Small intestine (tissue), 7 donors: Measurements from ENCODE around the gene GTSE1. TPM values are rescaled to one million over a fixed set of nuclear protein-coding genes. Genes with fewer than 3 reads are reported as not detected.

Source experiments
- DNase-seq, 2 donors: peaks; one replicate each; pipeline versions ENCODE4 v3.0.0 to v3.0.0-alpha.2; 2013
- FAIRE-seq: peaks from 2 replicates; lab custom pipeline; 2012; peaks lifted over from hg19 to GRCh38; lab: Jason Lieb, UNC
- H3K27ac ChIP-seq, 3 donors: one replicate each; pipeline ENCODE4 v1.5.1; 2013; ENCODE audit warnings: low read length in 2 of 3, mild to moderate bottlenecking in 2 of 3, control low read depth in 1 of 3, inconsistent platforms in 1 of 3, low read depth in 1 of 3, moderate library complexity in 1 of 3
- H3K27me3 ChIP-seq, 3 donors: one replicate each; pipeline ENCODE4 v1.6.1; 2013; ENCODE audit warnings: low read length in 3 of 3, inconsistent platforms in 1 of 3; ENCODE audit not compliant: control insufficient read depth in 3 of 3, insufficient read depth in 3 of 3
- H3K36me3 ChIP-seq, 3 donors: one replicate each; pipeline ENCODE4 v1.6.1; 2013; ENCODE audit warnings: low read length in 3 of 3, inconsistent platforms in 1 of 3, low read depth in 1 of 3, mild to moderate bottlenecking in 1 of 3, moderate library complexity in 1 of 3; ENCODE audit not compliant: control insufficient read depth in 3 of 3, insufficient read depth in 2 of 3
- H3K4me1 ChIP-seq, 3 donors: one replicate each; pipeline ENCODE4 v1.6.1; 2013; ENCODE audit warnings: low read length in 2 of 3, inconsistent platforms in 1 of 3, low read depth in 1 of 3, mild to moderate bottlenecking in 1 of 3, moderate library complexity in 1 of 3; ENCODE audit not compliant: control insufficient read depth in 3 of 3, insufficient read depth in 2 of 3
- H3K4me3 ChIP-seq, 3 donors: one replicate each; pipeline ENCODE4 v1.5.1; 2013; ENCODE audit warnings: low read length in 3 of 3, control low read depth in 1 of 3, inconsistent platforms in 1 of 3, low read depth in 1 of 3, mild to moderate bottlenecking in 1 of 3, moderate library complexity in 1 of 3
- H3K9me3 ChIP-seq, 2 donors: one replicate each; pipeline ENCODE4 v1.6.1; 2013; ENCODE audit warnings: low read depth in 1 of 2, low read length in 1 of 2; ENCODE audit not compliant: control insufficient read depth in 2 of 2, insufficient read depth in 1 of 2
- WGBS, 3 donors: extraction: QIAGEN DNeasy Blood & Tissue Kit; methylation state at CpG; one replicate each; pipeline ENCODE4 v1.1.7; 2013; 5-methylcytosine and 5-hydroxymethylcytosine counted together
- polyA plus RNA-seq, 4 donors: library from polyadenylated mRNA; stranded (reverse) in 3 of 4; unstranded in 1 of 4; fragments of 200-250 nt in 3 of 4; fragments of 120-200 nt in 1 of 4; gene quantifications; one replicate each; pipeline versions ENCODE4 v1.2.1 to v1.2.3, GENCODE V29; 2013
- donor health status: healthy with polysubstance abuse.
- donor health status: control.
- donor health status: control.
- donor health status: Bipolar disorder and iron deficiency.
- donor health status: healthy.

The GTSE1 gene
- polyA plus RNA-seq, 4 donors = 0.27 to 13.8 (median 5.1) TPM

DNA sequence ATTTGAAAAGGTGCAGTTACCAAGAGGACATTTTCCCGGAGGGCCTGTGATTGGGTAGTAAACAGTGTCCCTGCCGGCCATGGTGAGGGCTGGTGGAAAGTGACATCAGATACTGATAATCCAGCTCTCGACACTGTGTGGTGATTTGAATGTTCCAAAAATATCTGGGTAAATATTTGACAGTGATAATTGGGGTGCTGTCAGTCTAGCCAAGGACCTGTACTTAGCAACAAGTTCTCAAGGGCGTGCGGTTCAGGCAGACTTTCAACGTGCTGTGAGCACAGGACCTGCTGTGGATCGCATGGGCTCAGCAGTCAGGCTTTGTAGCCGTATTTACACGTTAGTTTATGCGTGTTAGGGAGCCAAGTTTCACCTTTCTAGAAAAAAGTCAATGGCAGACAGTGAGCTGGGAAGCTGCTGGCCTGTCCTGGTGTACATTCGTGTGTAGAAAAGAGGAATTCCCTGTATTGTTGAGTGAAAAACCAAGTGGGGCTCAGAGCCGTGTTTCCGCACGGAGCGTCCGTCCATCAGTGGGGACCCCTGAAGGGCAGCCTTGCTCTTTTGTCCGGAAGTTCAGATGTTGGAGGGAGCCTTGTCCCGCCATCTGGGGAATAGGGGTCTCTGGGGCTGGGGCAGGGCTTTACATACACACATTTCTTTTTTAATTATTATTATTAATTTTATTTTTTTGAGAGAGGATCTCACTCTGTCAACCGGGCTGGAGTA is 50.2 kb downstream of the GTSE1 start:
- peaks cover 24 to 91% (median 33%) of the 10 kb centered on the region in 3 donors for H3K36me3 ChIP-seq
- no peaks in the 10 kb centered on the region for H3K4me1 ChIP-seq
- WGBS, 3 donors = 88 to 91% (median 89%) methylated on average over 19 of the region's 19 CpGs
- FAIRE-seq (no peak), DNase-seq (no peak)
- H3K27me3 ChIP-seq = no peaks in the 10 kb centered on the region
- H3K27ac ChIP-seq = no peak overlapping the region
- no peaks in the 10 kb centered on the region for H3K9me3 ChIP-seq
- no peak overlapping the region for H3K4me3 ChIP-seq

DNA sequence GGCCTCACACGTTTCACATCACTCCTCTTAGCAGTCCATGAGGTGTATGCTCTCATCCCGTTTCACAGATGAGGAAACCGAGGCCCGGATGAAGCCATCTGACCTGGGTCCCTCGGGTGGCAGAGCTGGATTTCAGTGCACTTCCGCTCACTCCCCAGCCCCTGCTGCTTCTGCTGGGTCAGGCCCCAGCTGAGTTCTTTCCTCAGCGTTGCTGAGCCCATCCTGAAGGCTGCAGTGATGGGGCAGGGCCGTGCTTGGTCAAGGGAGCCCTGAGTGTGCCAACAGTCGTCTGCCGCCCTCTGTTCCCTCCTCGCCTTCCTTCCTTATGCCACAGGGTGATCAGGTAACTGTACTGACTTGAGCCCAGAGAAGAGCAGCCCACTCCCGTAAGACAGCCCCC is 51.0 kb downstream of the GTSE1 start:
- no peak overlapping the region for H3K4me3 ChIP-seq
- H3K27me3 ChIP-seq = no peaks in the 10 kb centered on the region
- no peaks in the 10 kb centered on the region for H3K4me1 ChIP-seq
- DNase-seq (no peak), FAIRE-seq (no peak)
- WGBS, 3 donors = 80 to 92% (median 91%) methylated on average over 12 of the region's 12 CpGs
- H3K9me3 ChIP-seq = no peaks in the 10 kb centered on the region
- peaks cover 24 to 91% (median 39%) of the 10 kb centered on the region in 3 donors for H3K36me3 ChIP-seq
- no peak overlapping the region for H3K27ac ChIP-seq

DNA sequence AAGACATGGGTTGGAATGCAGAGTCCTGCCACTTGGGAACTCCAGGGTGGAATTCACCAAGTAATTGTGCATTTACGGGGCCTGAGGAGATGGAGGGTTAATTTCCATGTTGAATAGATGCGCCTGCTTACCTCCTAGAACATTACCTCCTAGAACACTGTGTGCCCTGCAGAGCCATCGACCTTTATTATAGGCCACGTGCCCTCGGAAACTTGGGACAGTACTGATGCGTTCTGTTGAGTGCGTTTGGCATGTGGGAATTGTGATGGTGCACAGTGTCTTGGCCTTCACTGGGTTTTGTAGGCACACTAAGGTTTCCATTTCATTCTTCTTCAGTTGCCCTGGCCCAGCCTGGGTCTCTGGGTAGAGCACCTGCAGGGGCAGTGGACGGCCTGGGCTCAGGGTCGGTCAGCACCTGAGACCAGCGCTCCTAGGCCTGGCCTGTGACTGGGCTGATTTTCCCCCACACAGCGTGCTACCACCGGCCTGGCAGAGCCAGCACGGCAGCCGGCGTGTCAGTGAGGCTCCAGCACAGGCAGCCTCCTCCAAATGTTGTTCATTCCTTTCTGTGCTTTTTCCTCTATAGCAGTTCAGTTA is 51.5 kb downstream of the GTSE1 start:
- FAIRE-seq = no peak
- no peak overlapping the region for H3K27ac ChIP-seq

DNA sequence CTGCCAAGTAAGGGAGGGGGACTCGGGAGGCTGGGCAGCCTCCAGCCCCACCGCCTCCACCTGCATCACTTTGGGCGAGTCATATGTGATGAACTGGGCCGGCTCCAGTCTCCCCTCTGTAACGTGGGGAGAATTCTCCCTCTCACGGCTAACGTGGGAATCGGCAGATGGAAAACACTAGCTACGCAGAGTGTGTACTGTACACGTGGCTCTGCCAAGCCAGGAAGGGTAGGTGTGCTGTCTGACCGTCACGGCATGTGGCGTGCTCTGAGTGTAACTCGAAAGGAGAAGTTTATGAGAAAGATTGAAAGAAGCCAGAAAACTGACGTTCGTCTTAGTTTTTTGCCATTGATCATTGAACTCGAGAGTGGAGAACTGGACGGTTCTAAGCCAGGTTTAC is 52.6 kb downstream of the GTSE1 start:
- WGBS, 3 donors = 87 to 90% (median 89%) methylated on average over 18 of the region's 18 CpGs
- no peak for FAIRE-seq
- H3K36me3 ChIP-seq = peaks cover 23 to 95% (median 42%) of the 10 kb centered on the region in 3 donors
- no peaks in the 10 kb centered on the region for H3K27me3 ChIP-seq
- no peak overlapping the region for H3K27ac ChIP-seq
- no peak for DNase-seq
- H3K4me1 ChIP-seq = no peaks in the 10 kb centered on the region
- no peak overlapping the region for H3K4me3 ChIP-seq
- no peaks in the 10 kb centered on the region for H3K9me3 ChIP-seq

More for the DNA sequence above, 51.5 kb downstream of the GTSE1 start:
- DNase-seq = no peak
- WGBS, 3 donors = 94 to 96% (median 95%) methylated on average over 15 of the region's 15 CpGs
- H3K4me1 ChIP-seq = no peaks in the 10 kb centered on the region
- H3K9me3 ChIP-seq = no peaks in the 10 kb centered on the region
- peaks cover 24 to 93% (median 42%) of the 10 kb centered on the region in 3 donors for H3K36me3 ChIP-seq
- H3K4me3 ChIP-seq = no peak overlapping the region
- no peaks in the 10 kb centered on the region for H3K27me3 ChIP-seq

DNA sequence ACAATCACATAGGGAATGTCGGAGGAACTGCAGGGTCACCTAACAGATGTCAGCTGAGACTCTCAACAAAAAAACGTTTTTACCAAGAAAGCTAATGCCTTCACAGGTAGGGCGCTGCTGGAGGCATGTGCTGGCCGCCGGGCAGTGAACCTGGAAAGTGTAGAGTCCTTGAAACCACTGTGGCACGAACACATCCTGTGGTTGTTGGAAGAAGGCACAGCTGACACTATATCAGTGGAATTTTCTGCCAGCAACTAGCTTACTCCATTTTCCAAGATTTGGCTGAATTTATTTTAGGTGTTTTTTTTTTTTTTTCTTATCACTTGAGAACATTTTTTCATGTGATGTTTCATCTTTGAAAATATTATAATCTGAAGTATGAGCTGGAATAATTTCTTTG is 53.0 kb downstream of the GTSE1 start:
- no peak for FAIRE-seq

DNA sequence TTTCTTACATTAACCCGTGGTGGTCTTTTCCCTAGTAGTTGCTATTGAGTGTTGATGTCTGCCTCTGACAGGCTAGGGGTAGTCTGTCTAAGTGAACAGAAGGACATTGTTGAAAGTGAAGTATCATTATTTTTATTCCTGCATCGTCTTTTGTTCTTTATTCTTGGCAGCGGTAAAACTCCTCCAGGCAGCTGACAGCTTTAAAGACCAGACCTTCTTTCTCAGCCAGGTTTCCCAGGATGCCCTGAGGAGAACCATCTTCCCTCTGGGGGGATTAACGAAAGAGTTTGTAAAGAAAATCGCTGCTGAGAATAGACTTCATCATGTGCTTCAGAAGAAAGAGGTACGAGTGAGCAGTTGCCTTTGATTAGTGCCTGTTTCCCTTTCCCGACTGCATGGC is 53.5 kb downstream of the GTSE1 start:
- Histone ChIP-seq H3K27me3 (no peaks in the 10 kb centered on the region), H3K27ac (no peak overlapping the region), H3K9me3 (no peaks in the 10 kb centered on the region), H3K4me3 (no peak overlapping the region), H3K4me1 (no peaks in the 10 kb centered on the region), H3K36me3 (peaks cover 20 to 95% (median 41%) of the 10 kb centered on the region in 3 donors)
- FAIRE-seq = no peak
- 89 to 93% (median 91%) methylated on average over 7 of the region's 7 CpGs for WGBS, 3 donors
- DNase-seq = no peak

More for the DNA sequence above, 53.0 kb downstream of the GTSE1 start:
- H3K4me3 ChIP-seq = no peak overlapping the region
- no peak overlapping the region for H3K27ac ChIP-seq
- no peak for DNase-seq
- peaks cover 22 to 95% (median 41%) of the 10 kb centered on the region in 3 donors for H3K36me3 ChIP-seq
- H3K4me1 ChIP-seq = no peaks in the 10 kb centered on the region
- H3K27me3 ChIP-seq = no peaks in the 10 kb centered on the region
- 81 to 82% (median 81%) methylated on average over 6 of the region's 6 CpGs for WGBS, 3 donors
- no peaks in the 10 kb centered on the region for H3K9me3 ChIP-seq

DNA sequence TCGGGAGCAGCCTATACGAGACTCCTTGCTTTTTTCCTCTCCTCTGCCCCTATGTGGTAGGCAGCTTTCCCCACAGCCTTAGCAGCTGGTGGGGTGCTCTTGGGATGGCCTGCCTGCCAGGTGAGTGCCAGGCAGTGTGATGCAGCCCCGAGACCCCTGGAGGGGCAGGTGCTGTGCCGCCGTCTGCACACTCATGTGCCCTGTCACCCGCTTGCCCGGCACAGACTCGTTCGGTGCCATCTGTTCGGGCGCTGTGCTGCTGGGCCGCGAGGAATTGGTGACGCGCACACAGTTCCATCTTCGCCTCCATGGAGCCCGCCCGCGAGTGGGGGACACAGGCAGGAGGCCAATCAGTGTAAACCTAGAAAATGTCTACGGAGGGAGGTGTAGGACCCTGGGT is 54.0 kb downstream of the GTSE1 start:
- H3K9me3 ChIP-seq = no peaks in the 10 kb centered on the region
- no peaks in the 10 kb centered on the region for H3K4me1 ChIP-seq
- no peaks in the 10 kb centered on the region for H3K27me3 ChIP-seq
- peaks cover 20 to 95% (median 42%) of the 10 kb centered on the region in 3 donors for H3K36me3 ChIP-seq
- DNase-seq (no peak), FAIRE-seq (no peak)
- H3K27ac ChIP-seq = no peak overlapping the region
- no peak overlapping the region for H3K4me3 ChIP-seq
- WGBS, 3 donors = 93 to 95% (median 95%) methylated on average over 20 of the region's 20 CpGs

DNA sequence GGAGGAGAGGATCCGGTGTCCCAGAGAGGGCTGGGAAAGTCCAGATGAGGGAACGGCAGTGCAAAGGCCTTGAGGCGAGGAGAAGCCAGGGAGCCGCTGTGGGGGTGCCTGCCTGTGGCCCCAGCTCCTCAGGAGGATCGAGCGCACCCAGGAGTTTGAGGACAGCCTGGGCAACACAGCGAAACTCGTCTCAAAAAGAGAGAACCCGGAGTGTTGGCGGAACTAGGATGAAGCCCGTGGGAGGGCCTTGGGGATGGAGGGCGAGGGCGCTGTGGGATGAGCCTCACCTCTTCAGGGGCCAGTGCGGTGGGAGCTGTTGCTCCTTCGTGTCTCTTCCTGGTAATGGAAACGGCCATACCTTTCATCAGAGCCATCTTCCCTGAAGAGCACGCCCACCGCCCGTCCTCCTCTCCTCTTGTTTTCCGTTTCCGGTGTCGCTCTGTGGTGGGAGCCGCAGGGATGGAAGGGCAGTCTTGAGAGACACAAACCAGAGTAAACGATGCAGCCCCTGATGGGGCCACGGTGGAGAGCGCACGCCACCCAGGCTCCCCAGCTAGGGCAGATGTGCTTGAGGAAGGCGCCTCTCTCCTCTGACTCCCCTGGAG is 54.6 kb downstream of the GTSE1 start:
- H3K27ac ChIP-seq = no peak overlapping the region
- no peak overlapping the region for H3K4me3 ChIP-seq
- WGBS, 3 donors = 89 to 94% (median 92%) methylated on average over 25 to 28 of the region's 28 CpGs
- no peak for DNase-seq
- H3K27me3 ChIP-seq = no peaks in the 10 kb centered on the region
- FAIRE-seq = no peak
- H3K9me3 ChIP-seq = no peaks in the 10 kb centered on the region
- no peaks in the 10 kb centered on the region for H3K4me1 ChIP-seq
- peaks cover 19 to 95% (median 39%) of the 10 kb centered on the region in 3 donors for H3K36me3 ChIP-seq
